Right renal cortex interstitium (tissue), 3 donors: Measurements from ENCODE around the gene FAM53B. TPM values are rescaled to one million over a fixed set of nuclear protein-coding genes. Genes with fewer than 3 reads are reported as not detected.

Experiments used
- DNase-seq, 3 donors: peaks; one replicate each; pipeline ENCODE4 v3.0.0-alpha.2; 2013; ENCODE audit warnings: low read depth in 3 of 3, low spot score in 2 of 3
- polyA plus RNA-seq, 3 donors: library from polyadenylated mRNA; unstranded; fragments of 120-200 nt; gene quantifications; one replicate each; pipeline ENCODE4 v1.2.1, GENCODE V29; 2013; ENCODE audit not compliant: insufficient read length in 3 of 3

FAM53B gene
- polyA plus RNA-seq, 3 donors: 22.3 to 24.3 (median 23.6) TPM

GRCh38 chr10:124667425-124668345 is 76.5 kb downstream of the FAM53B start:
- no peak for DNase-seq

GRCh38 chr10:124666494-124666893 is 77.7 kb downstream of the FAM53B start:
- DNase-seq: no peak

- DNase-seq: no peak
Observed at GRCh38 chr10:124665980-124666379, 78.2 kb downstream of the FAM53B start.

GRCh38 chr10:124665558-124665957 is 78.6 kb downstream of the FAM53B start:
- DNase-seq: no peak

GRCh38 chr10:124665091-124665490 is 79.1 kb downstream of the FAM53B start:
- DNase-seq: no peak

- DNase-seq: no peak
Observed at GRCh38 chr10:124663766-124664360, 80.3 kb downstream of the FAM53B start.

- DNase-seq: no peak
Observed at GRCh38 chr10:124663228-124663627, 81.0 kb downstream of the FAM53B start.

GRCh38 chr10:124661660-124662180 is 82.5 kb downstream of the FAM53B start:
- no peak for DNase-seq

GRCh38 chr10:124660404-124661125 is 83.6 kb downstream of the FAM53B start:
- no peak for DNase-seq

- no peak for DNase-seq
Observed at GRCh38 chr10:124659380-124659779, 84.8 kb downstream of the FAM53B start.

GRCh38 chr10:124658591-124659242 is 85.5 kb downstream of the FAM53B start:
- no peak for DNase-seq

- no peak for DNase-seq
Observed at GRCh38 chr10:124657806-124658205, 86.4 kb downstream of the FAM53B start.

GRCh38 chr10:124656541-124656940 is 87.6 kb downstream of the FAM53B start:
- no peak for DNase-seq

- DNase-seq: no peak
Observed at GRCh38 chr10:124656113-124656490, 88.1 kb downstream of the FAM53B start.

- no peak for DNase-seq
Observed at GRCh38 chr10:124655191-124656112, 88.7 kb downstream of the FAM53B start.

GRCh38 chr10:124654686-124655085 is 89.5 kb downstream of the FAM53B start:
- DNase-seq: no peak

GRCh38 chr10:124653811-124654651 is 90.1 kb downstream of the FAM53B start:
- DNase-seq: no peak

- no peak for DNase-seq
Observed at GRCh38 chr10:124653311-124653710, 90.9 kb downstream of the FAM53B start.

- DNase-seq: no peak
Observed at GRCh38 chr10:124652701-124653100, 91.5 kb downstream of the FAM53B start.
